Measurements from ENCODE around the gene P4HA2. TPM values are rescaled to one million over a fixed set of nuclear protein-coding genes. Genes with fewer than 3 reads are reported as not detected.

Gene P4HA2
- total and polyA plus RNA-seq, 11 donors: 41.2 to 140 (median 55.7) TPM

DNA sequence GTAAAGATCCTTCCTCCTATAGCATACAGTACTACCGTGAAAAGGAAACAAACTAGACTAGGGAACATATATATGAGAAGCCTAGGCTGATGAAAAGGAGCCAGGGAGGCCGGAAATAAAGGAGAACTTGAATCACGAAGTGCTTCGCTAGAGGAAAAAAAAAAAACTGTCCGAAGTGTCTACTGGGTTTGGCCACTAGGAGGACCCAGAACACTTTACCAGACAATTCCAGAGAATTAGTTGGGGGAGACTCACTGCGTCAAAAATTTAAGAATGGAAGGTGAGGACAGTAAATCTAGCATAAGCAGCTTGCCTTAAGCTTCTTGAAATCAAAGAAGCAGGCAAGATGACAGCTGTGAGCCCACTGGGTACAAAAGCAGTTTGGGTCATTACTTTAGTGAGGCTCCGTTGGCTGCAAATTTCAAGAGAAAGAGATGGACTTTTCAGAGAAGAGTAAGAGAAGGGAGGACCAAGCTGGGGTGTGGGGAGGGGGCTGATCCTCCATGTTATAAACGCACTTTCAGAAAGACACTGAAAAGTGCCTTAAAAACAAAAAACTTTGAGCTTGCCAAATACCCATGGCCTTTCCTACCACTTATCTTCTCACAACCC is 47.4 kb downstream of the P4HA2 start:
- no peak overlapping the region for H3K4me3 ChIP-seq
- 13 to 16% (median 15%) methylated on average over 8 of the region's 8 CpGs for WGBS, 4 donors
- no peaks in the 10 kb centered on the region for H3K36me3 ChIP-seq
- intact Hi-C loops (cut with DNase I): loop anchor here in 5 of 10 donors (5.0 to 10.0 kb wide), 6 partner anchors 52 to 115 kb away; partner anchors contain the start of gene SLC22A4 (in 1 of the 5)
- DNase-seq (no peak), ATAC-seq (peak in 2 of 4 donors; percentile 58 to 64)
- TF ChIP-seq, protein P1, sequence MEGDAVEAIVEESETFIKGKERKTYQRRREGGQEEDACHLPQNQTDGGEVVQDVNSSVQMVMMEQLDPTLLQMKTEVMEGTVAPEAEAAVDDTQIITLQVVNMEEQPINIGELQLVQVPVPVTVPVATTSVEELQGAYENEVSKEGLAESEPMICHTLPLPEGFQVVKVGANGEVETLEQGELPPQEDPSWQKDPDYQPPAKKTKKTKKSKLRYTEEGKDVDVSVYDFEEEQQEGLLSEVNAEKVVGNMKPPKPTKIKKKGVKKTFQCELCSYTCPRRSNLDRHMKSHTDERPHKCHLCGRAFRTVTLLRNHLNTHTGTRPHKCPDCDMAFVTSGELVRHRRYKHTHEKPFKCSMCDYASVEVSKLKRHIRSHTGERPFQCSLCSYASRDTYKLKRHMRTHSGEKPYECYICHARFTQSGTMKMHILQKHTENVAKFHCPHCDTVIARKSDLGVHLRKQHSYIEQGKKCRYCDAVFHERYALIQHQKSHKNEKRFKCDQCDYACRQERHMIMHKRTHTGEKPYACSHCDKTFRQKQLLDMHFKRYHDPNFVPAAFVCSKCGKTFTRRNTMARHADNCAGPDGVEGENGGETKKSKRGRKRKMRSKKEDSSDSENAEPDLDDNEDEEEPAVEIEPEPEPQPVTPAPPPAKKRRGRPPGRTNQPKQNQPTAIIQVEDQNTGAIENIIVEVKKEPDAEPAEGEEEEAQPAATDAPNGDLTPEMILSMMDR (IDR thresholded peaks at IDR 0.05): peak; percentile 53 to 81 (median 71)
- TF ChIP-seq POLR2A (IDR thresholded peaks at IDR 0.05): no peak
- peaks cover 0 to 6% (median 0%) of the 10 kb centered on the region in 12 donors for H3K9me3 ChIP-seq
- no peak overlapping the region for H3K27ac ChIP-seq
- H3K4me1 ChIP-seq: peaks cover 0 to 18% (median 3%) of the 10 kb centered on the region in 12 donors
- H3K27me3 ChIP-seq: no peaks in the 10 kb centered on the region

DNA sequence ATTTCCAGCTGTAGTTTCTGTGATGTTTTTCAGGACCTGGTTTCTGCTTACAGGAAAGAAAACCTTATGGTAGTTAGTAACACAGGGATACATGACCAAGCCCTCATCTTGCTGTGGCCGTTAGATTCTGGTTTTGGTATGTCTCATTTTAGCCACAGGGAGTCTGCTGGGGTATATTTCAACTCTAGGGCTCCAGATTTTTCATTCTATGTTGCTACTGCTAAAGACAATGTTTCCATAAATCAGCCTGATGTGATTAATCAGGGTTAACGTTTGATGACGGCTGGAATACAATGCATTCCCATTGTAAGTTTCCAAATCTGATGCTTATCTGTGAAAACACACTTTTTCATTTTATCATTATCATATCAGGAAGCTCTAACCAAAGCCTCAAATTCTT is 48.2 kb downstream of the P4HA2 start:
- intact Hi-C loops (cut with DNase I): loop anchor here in 1 of 10 donors (10.0 kb wide), 1 partner anchor 105 kb away; no protein-coding TSS in a partner anchor

DNA sequence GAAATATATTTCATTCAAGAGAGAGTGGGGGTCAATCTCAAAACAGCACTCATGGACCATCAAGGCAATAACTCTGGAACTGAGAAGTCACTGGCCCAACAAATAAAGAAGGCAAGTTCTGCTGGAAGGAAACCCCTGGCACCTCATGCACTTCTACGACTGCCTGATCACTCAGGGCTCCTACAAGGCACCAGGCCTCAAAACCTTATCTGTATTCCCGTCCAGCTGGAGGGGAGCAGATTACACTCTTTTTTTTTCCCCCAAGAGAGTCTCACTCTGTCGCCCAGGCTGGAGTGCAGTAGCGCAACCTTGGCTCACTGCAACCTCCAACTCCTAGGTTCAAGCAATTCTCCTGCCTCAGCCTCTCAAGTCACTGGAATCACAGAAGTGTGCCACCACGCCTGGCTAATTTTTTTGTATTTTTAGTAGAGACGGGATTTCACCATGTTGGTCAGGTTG is 49.9 kb downstream of the P4HA2 start:
- Histone ChIP-seq H3K36me3 (no peaks in the 10 kb centered on the region), H3K9me3 (no peaks in the 10 kb centered on the region), H3K4me1 (peaks cover 0 to 18% (median 3%) of the 10 kb centered on the region in 12 donors), H3K27me3 (no peaks in the 10 kb centered on the region), H3K4me3 (no peak overlapping the region), H3K27ac (no peak overlapping the region)
- DNase-seq (no peak), ATAC-seq (no peak)
- intact Hi-C loops (cut with DNase I): loop anchor here in 1 of 10 donors (10.0 kb wide), 1 partner anchor 107 kb away; no protein-coding TSS in a partner anchor
- no peak for TF ChIP-seq POLR2A (IDR thresholded peaks at IDR 0.05)
- TF ChIP-seq, protein P1 (IDR thresholded peaks at IDR 0.05): no peak
- 84 to 89% (median 88%) methylated on average over 6 of the region's 6 CpGs for whole genome bisulfite sequencing, 4 donors

More for the DNA sequence above, 48.2 kb downstream of the P4HA2 start:
- 51 to 59% (median 54%) methylated on average over 3 of the region's 3 CpGs for WGBS, 4 donors
- no peaks in the 10 kb centered on the region for H3K27me3 ChIP-seq
- H3K36me3 ChIP-seq: no peaks in the 10 kb centered on the region
- H3K4me1 ChIP-seq: peaks cover 0 to 18% (median 3%) of the 10 kb centered on the region in 12 donors
- DNase-seq: no peak
- ATAC-seq: no peak
- H3K9me3 ChIP-seq: peaks cover 0 to 6% (median 0%) of the 10 kb centered on the region in 12 donors
- no peak overlapping the region for H3K27ac ChIP-seq
- TF ChIP-seq, protein P1 (IDR thresholded peaks at IDR 0.05): no peak
- TF ChIP-seq POLR2A (IDR thresholded peaks at IDR 0.05): no peak
- no peak overlapping the region for H3K4me3 ChIP-seq

DNA sequence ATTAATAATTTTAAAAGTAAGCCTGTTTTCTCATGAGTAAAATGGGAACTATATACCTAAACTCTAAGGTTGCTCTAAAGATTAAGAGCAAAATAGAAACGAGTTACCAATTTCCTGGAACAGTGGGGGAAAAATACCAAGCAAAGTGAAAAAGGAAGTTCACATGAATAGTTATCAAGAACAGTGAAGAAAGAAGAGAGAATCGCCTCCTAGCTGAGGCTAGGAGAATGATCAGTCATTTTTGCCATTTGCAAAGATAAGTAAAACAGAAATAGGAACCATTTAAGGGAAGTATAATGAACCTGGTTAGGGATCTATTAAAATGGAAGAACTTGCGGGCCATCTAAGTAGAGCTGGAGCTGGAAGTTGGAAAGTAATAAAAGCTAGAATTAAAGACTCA is 50.7 kb downstream of the P4HA2 start:
- TF ChIP-seq, protein P1 (IDR thresholded peaks at IDR 0.05): no peak
- no peak for TF ChIP-seq POLR2A (IDR thresholded peaks at IDR 0.05)
- 63 to 67% (median 65%) methylated on average over 3 of the region's 3 CpGs for WGBS, 4 donors
- intact Hi-C loops (cut with DNase I): loop anchor here in 1 of 10 donors (10.0 kb wide), 1 partner anchor 108 kb away; no protein-coding TSS in a partner anchor

More for the DNA sequence above, 50.7 kb downstream of the P4HA2 start:
- H3K4me1 ChIP-seq: peaks cover 0 to 15% (median 3%) of the 10 kb centered on the region in 12 donors
- no peak overlapping the region for H3K27ac ChIP-seq
- no peaks in the 10 kb centered on the region for H3K9me3 ChIP-seq
- no peak overlapping the region for H3K4me3 ChIP-seq
- DNase-seq (no peak), ATAC-seq (no peak)
- no peaks in the 10 kb centered on the region for H3K27me3 ChIP-seq
- H3K36me3 ChIP-seq: no peaks in the 10 kb centered on the region
